CD4-positive, alpha-beta T cell treated with Interleukin-4 for 4 hours (primary cell): ENCODE results near the gene BACE2.

ENCODE experiments used
- DNase-seq: peaks from one replicate; pipeline ENCODE4 v3.0.0-alpha.2; 2020

The BACE2 gene

DNA sequence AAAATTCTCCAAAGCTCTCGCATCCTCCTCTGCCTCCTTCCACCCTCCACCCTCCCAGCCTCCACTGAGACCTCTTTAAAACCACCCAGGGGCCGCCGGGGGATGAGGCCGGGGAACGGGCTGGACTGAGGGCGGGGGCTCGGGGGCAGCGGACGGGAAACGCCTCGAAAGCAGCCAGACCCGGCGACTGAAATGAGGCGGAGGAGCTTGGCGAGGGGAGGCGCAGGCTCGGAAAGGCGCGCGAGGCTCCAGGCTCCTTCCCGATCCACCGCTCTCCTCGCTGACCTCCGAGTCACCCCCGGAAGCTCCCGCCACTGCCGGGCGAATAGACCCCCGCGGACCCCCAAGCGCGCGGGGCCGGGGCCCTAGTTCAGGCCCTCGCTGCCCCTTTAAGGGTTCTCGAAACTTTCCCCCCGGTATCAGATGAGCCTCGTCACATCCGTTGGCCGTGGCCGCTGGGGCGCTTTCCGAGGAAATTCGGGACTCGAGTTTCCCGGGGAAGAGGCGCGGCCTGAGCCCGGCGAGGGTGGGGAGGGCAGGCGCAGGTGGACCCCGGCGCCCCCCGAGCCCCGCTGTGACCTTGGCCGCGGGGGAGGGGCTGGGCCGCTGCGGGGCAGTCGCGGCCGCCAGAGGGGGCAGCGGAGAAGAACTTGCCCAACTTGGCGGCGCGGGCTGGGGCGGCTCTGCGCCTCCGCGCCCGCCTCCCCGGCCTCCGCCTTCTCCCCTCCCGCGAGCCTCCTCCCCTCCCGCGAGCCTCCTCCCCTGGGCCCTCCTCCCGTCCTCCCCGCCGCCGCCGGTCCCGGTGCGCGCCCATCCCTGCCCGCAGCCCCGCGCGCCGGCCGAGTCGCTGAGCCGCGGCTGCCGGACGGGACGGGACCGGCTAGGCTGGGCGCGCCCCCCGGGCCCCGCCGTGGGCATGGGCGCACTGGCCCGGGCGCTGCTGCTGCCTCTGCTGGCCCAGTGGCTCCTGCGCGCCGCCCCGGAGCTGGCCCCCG, at the start of gene BACE2:
BACE2 (plus strand) TSS at position 813 of the 995 bp plus-strand sequence; CDS start at position 917, 104 bp downstream.
- DNase-seq: no peak

DNA sequence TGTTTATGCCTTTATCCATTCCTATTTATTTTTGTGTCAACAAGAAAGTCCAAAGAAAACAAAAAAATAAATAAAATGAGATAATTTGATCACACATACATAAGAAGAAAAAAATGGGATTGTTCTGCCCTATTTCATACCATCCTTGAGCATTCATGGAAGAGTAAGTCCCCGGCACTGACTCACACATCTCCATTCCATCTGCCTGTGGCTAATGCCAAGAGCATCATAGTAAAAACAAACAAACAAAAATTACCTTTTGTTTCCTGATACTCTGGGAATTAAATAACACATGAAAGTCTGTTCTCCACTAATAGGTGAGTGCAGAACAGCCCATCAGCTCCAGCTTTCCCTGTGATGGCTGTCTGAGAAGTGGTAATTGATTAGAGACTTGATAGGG, 48.1 kb upstream of the BACE2 start:
- DNase-seq: no peak

DNA sequence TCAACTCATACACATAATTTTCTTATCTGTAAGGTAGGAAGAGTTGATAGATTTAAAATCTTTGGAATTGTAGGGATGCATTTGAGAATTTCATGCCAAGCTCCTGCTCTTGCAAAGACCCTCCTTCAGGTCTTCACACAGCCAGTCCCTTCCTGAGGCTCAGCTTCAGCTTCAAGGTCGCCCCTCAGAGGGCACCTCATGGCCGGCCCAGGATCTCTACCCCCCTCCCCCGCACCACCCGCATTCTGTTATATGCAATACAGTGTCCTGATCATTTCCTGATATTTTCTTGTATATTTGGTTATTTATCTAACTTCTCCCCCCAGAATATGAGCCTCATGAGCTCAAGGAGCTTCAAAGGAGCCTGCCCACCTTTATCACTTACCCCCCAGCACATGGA, 47.0 kb upstream of the BACE2 start:
- no peak for DNase-seq

DNA sequence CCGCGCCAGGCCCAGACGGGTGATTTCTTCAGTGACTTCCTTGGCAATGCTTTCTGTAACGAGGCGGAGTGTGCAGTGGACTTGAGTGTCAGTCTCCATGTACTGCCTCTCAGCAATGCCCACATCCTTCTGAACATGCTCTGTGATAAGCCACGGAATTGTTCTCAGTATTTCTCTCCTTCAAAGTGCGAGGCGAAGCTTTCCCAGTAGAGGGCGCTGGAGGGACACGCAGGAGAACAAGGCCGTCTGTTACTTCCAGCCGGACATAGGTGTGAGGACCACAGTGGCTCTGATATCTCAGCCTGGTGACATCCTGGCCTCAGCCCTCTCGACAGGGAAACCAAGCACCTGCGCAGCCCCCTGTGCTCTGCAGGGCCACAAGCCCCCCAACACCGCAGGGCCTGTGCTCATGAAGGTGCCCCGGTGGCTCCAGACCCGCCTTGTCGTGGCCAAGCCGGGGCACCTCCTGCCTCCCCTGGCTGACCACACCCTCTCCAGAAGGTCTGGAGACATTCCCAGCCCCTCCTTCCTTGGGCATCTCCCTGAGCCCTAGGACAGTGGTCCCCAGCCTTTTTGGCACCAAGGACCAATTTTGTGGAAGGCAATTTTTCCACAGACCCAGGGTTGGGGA, 46.1 kb upstream of the BACE2 start:
- peak; percentile 3 for DNase-seq

DNA sequence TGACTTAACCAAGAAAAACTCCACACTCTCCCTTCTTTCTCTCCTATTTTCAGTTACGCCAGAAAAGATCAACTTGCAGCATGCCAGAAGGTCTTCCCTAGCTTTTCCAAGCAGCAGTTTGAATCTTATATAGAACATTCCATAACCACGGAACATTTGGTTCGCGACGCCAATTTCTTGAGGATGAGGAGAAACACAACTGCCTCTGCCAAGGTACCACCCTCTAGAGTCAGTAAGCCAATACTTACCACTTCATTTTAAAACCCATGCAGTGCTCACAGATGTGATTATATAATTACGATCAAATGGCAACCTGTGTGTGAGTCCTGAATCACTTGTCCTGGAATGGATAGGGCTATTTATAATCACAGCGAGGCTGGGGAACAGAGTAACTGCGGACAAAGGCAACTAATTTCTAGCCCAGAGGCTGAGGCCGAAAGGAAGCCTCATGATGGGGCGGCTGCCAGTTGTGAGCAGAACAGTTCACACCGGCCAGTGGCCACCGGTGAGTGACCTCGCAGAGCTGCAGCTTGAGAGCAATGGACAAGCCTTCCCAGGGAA, 43.2 kb upstream of the BACE2 start:
- DNase-seq: no peak

DNA sequence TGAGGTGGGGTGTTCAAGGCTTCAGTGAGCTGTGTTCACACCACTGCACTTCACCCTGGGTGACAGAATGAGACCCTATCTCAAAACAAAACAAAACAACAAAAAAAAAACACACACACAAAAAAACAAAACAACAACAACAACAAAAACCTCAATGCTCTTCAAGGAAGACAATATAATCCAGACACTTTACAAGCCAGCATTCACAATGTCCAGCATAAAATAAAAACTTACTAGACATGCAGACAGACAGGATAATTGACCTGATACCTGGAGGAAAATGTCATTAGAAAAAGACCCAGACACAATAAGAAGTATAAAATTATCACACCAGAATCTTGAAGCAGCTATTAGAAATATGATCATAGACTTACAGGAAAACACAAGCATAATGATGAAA, 39.0 kb upstream of the BACE2 start:
- no peak for DNase-seq

DNA sequence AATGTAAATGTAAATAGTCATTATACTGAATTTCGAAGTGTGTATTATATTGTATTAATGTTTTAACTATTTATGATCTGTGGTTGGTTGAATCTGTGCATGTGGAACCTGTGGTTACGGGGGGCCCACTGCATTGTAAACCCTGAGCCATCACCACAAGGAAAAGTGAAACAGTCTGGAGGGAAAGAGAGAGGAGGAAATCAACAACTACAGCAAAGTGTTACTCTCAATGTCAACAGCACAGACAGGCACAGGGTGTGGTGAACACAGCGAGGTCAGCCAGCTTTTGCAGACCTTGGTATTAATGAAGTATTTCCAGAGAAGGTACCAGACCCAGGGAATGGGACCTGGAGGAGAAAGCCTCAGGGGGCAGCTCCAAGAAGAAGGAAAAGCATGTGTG, 37.1 kb upstream of the BACE2 start:
- no peak for DNase-seq

DNA sequence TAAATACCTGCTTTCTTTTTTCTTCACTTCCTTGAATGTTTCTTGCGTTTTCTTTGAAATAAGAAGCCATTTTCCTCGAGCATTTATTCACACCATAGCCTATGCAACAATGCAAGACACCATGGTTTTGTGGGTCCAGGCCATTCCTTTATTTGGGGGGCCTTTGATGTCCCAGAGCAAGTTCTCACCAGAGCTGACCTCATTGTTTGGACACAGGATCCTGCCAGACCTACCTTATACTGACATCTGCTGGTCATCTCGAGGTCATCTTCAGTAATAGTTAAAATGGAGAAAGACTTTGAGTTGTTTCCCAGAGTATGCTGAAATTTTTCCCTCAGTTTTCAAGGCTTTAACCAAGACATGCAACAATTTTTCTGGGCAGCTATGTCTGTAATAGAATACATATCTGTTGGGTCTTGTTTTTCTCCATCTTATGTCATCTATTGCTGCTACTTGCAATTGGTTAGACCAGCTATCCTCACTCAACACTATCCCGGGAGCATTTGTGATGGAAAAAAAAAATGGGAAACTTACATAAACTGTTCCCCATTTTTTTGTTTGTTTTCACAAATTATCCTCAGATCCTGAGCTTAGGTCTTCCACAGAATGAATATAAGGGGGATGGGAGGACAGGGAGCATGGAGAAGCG, 34.0 kb upstream of the BACE2 start:
- no peak for DNase-seq

DNA sequence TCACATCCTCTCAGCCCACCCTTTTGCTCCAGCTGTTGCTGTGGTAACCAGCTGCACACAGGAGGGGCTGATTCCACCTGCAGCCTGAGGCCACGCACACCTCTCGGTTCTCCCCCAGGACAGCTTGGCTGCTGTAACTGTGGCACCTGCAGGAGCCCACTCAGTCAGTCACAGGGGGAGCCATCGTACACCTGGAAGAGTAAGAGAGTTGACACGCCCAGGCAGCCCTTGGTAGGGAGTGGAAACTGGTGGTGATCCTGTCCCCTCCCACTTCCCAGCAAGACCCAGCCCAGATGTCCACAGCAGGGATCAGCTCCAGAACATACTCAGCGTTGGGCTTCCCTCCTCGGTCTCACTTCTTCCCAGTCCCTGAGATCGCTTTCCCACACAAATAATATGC, 32.2 kb upstream of the BACE2 start:
- no peak for DNase-seq

DNA sequence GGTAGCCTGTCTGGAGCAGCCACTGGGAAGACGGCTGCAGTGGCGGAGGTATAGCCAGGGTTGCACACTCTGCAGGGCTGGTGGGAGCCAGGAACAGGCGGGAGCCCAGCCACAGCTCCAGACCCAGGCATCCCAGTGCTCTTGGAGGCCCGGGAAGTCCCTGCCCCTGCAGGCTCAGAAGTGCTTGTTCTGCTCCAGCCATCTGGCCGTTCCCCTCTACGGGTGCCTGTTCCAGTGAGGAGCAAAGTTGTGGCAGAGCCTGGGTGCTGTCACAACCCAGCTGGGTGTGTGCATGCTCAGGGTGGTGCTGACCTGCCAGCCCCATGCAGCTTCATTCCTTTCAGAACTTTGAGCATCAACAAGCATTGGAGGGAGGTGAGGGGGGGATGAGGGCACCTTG, 31.7 kb upstream of the BACE2 start:
- no peak for DNase-seq

DNA sequence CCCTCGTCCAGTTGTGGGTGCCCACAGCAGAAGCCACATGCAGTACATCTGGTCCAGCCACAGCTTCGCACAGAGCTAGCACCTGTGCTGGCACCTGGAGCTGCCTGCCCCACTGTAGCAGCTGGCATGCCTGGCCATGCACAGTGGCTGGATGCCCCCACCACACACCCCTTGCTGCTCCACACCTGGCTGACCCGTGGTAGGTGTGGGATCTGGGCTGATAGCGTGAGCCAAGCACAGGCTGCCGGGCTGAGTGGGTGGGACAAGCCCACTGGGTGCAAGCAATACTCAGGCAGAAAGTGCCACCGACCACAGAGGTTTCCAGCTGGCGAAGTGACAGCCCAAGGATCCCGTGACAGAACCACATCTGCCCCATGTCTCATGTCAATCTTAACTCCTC, 30.6 kb upstream of the BACE2 start:
- no peak for DNase-seq

DNA sequence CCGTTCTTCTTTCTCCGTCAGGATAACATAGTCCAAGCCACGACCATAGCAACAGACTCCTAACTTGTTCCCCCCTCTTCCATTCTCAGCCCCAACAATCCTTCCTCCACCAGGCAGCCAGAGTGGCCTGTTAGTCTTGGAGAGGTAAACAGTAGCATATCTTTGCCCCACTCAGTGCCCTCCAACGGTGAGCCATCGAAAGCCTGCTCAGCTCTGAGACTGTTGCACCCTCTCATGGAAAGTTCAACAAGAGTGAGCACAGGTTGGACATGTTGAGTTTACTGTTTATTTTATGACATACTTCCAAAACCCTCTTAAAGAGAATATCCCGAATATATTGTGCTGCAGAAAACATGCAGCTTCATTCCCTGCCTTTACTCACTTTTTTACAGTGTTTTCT, 30.1 kb upstream of the BACE2 start:
- no peak for DNase-seq

DNA sequence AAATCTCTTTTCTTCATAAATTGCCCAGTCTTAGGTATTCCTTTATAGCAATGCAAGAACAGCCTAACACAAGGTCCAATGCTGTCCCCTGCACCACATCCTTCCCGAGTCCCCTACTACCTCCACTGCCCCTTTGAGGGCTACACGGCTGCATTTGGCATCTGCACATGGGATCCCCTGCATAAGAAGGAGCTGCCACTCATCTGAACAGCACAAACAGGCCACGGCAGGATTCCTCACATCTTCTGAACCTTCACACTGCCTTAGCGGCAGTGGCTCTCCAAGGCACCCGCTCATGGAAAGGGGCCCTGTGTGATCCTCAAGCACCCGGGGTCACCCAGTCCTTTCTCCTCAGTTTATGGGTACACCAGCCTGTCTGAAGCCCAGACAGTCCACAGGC, 29.2 kb upstream of the BACE2 start:
- DNase-seq: no peak

DNA sequence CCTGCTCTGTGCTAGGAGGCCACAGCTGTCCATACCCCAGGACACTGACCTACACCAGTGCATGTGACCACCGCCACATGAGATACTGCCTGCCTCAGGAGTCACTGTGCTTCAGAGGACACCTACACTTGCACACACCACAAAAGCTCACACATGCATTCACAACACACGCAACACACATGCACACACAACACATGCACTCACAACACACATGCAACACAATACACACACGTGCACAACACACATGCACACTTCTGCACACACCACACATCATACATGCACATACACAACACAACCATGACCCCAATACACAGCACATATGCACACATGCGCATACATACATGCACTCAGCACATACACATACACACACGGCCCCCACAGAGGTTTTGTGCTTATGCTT, 28.7 kb upstream of the BACE2 start:
- DNase-seq: no peak

DNA sequence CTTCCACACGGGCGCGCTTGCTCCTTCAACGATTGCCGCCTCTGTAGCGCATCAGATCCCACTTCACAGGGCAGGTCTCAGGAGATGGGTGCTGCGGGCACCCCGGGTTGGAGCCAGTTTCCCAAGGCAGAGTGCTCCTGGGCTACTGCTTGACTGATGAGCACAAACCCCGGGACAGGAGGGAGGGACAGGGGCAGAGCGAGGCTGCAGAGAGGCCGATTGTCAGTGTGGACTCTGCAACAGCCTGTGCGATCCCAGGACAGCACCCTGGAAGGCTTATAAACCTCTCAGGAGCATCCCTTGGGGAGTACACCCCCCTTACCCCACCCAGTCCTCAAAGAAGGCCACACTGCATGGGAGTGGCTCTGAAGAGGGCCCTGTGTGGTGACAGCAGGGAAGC, 28.0 kb upstream of the BACE2 start:
- no peak for DNase-seq

DNA sequence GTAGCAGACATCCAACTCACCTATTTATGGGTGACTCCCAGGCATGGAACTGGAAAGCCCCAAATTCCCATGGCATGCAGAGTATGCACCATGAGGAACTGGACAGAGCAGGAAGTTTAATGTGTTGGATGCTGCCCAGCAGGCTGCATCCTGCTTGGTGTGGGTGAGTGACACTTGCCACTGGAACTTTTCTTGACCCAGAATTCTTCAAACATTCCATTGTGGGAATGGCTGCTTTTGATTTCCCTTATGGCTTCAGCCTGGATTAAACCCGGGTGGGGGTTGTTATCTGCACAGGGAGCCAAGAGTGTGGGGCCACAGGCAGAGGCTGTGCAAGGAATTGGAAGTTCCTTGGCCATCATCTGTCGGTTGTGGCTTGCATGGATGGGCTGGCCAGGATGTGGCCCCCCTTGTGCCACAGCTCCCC, 26.9 kb upstream of the BACE2 start:
- DNase-seq: no peak

DNA sequence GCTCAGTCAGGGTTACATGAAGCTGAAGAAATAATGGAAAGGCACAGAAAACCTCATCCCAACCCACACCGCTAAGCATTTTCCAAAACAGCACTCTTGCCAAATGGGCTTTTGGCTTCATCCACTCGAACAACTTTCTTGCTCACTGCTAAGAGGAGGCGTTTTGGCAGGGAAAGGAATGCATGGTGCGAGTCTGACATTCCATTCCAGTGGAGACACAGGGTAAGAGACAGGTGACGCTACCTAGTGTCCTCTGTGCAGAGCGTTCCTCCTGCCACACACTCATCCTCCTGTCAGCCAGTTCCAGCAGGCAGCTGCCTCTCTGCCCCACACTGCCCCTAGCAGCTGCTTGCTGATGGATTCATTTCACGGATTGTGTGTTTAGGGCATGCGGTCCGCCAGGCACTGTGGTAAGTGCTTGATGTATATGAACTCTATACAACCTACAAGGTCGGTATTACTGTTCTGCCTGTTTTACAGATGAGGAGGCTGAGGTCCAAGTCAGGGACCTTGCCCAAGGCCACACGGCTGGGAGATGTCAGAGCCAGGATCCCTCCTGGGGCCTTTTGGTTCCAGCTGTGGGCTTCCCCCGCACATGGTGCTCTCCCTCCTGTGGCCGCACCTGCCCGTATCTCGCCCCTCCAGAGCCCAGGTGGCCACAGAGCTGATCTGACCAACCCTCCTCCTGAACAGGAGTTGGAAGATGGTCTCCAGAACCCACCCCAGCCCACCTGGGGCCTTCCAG, 25.7 kb upstream of the BACE2 start:
- no peak for DNase-seq

DNA sequence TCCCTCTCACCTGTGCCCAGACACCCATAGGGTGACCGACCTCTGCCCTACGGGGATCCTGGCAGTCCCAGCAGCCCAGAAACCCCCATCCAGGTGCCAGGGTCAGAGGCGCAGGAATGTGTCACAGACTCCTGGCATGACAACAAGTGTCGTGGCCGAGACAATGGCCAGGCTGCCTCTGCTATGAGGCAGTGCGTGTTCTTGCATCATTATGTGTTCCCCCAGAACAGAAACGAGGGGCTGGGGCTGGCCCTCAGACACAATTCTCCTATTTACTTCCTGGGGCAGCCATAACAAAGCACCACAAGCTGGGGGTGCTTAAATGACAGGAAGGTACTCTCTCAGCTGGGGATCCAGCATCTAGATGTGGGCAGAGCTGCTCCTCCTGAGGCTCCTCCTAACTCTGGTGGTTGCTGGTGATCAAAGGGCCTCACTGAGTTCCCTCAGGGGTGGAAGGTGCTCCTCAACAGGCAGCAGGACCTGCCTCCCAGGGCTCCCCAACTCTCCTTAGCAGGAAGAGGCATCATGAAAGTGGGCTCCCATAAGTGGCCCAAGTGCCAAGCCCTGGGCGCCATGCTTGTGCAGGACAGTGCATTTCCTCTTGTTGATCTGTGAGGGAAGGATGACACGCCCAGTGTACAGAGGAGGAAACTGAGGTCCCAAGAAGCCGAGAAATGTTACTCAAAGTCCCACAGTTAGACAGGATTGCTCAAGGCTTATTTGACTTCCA, 24.2 kb upstream of the BACE2 start:
- no peak for DNase-seq

DNA sequence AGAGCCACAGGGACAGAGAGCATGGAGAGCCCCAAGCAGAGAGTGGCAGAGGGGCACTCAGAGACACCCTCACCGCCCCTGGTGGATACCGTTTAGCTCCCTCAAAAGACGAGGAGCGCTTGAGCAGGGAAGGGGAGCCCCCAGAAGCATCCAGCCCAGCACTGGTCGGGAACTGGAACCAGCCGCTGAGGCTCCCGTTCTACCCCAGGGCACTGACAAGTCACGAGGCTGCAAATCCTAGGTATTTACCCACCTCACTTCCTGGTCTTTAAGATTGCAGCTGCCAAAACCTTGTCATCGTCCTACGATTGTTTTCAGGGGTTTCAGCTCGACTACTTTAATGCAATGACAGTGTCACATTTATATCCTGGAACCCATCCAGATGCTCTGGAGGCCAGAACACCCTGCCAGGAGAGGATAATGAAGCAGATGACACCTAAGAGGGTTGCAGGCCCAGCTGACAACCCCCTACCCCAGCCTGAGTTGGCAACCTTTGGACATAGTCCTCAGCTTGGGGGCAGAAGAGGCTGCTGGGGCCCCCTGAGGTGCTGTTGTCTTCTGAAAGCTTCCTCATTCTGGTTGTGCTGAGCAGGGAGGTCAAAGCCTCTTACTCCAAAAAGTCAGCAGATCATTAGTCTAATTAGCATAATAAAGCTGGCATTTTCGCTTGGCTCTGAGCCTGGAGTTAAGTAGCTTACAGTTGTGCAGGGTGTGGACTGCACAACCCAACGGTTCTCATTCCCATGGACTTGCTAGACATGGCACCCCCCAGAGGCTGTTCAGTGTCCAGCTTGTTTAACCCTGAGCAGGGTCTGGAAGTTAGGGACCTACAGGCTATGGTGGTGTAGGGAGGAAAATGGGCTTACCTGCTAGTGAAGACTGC, 20.6 kb upstream of the BACE2 start:
- DNase-seq: no peak

DNA sequence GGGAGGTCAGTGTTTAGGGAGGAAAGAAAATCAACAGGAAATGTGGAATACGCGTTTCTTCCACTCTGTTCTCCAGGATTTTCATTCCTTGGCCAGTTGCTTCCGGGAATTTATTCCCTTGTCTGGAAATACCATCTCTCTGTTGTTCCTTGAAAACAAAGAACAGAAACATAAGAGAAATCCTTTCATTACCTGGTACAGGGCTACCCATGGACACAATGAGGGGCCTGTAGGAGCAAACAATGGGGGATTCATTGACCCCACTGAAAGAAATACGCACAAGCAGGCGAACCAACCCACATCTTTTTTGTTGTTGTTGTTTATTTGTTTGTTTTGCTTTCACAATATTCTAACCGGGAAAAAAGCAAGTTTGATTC, 20.0 kb upstream of the BACE2 start:
- no peak for DNase-seq

DNA sequence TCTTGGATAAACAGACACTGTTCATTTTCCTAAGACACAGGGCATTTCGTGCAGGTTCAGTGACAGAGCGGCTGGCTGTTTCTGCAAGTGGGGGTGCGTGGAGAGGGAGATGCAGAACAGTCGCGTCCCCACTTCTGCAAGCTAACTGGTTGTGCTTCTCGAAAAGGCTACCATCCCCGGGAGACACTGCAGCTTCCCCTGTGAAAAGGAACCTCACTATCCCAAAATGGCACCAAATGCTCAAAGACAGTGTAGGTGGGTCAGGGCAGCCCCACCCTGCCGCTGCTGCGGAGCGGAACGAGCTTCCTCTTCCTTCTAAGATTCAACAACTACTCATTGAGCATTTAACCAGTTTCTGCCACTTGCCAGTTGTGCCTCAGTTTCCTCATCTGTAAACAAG, 19.2 kb upstream of the BACE2 start:
- no peak for DNase-seq
